GM19395 (cell line): Measurements from ENCODE around the gene NFKBIE.
A peak's percentile ranks its signal among the peaks of the same experiment; 100 is the strongest.
"Not testable (repeated sequence)": the region's sequence is repeated elsewhere in the genome, so short reads cannot be mapped to it uniquely, and the experiment has no call there.

Source experiments
- ATAC-seq: cut with Tn5 transposase; IDR thresholded peaks from one replicate; pipeline ENCODE4 v1.9.1; 2021; ENCODE audit warnings: mild to moderate bottlenecking, moderate library complexity; ENCODE audit not compliant: unreplicated experiment

NFKBIE gene

GRCh38 chr6:44265007-44265721 is at the start of gene NFKBIE:
TSS of gene NFKBIE (minus strand) at chr6:44265551. CDS start at chr6:44265346, 205 bp downstream.
- ATAC-seq, result peak; percentile 42

- not testable (repeated sequence) for ATAC-seq
Measured at GRCh38 chr6:44314657-44315056, 49.3 kb upstream of the NFKBIE start.

GRCh38 chr6:44312901-44313788 is 47.8 kb upstream of the NFKBIE start, which contains the start of gene AARS2:
TSS of gene AARS2 (minus strand) at chr6:44313347. CDS start at chr6:44313323, 24 bp downstream.
- ATAC-seq, result peak; percentile 97

- ATAC-seq, result no peak
Measured at GRCh38 chr6:44311767-44312166, 46.4 kb upstream of the NFKBIE start.

GRCh38 chr6:44311304-44311703 is 46.0 kb upstream of the NFKBIE start:
- no peak for ATAC-seq

- no peak for ATAC-seq
Measured at GRCh38 chr6:44310241-44310640, 44.9 kb upstream of the NFKBIE start.

- no peak for ATAC-seq
Measured at GRCh38 chr6:44309631-44310030, 44.3 kb upstream of the NFKBIE start.

GRCh38 chr6:44309092-44309491 is 43.7 kb upstream of the NFKBIE start:
- ATAC-seq, result no peak

- no peak for ATAC-seq
Measured at GRCh38 chr6:44307217-44307616, 41.9 kb upstream of the NFKBIE start.

GRCh38 chr6:44306710-44307109 is 41.4 kb upstream of the NFKBIE start:
- no peak for ATAC-seq

- ATAC-seq, result no peak
Measured at GRCh38 chr6:44305200-44305725, 39.9 kb upstream of the NFKBIE start.

GRCh38 chr6:44304282-44305199 is 39.2 kb upstream of the NFKBIE start:
- ATAC-seq, result no peak

- ATAC-seq, result no peak
Measured at GRCh38 chr6:44303842-44304241, 38.5 kb upstream of the NFKBIE start.

- no peak for ATAC-seq
Measured at GRCh38 chr6:44302856-44303255, 37.5 kb upstream of the NFKBIE start.

- no peak for ATAC-seq
Measured at GRCh38 chr6:44301782-44302564, 36.6 kb upstream of the NFKBIE start.

GRCh38 chr6:44301106-44301505 is 35.8 kb upstream of the NFKBIE start:
- ATAC-seq, result no peak

GRCh38 chr6:44300292-44300823 is 35.0 kb upstream of the NFKBIE start:
- no peak for ATAC-seq

- no peak for ATAC-seq
Measured at GRCh38 chr6:44298864-44299263, 33.5 kb upstream of the NFKBIE start.

GRCh38 chr6:44298055-44298803 is 32.9 kb upstream of the NFKBIE start:
- no peak for ATAC-seq
